Natural killer cell (primary cell): Measurements from ENCODE around the gene HNRNPC. TPM values are rescaled to one million over a fixed set of nuclear protein-coding genes. Genes with fewer than 3 reads are reported as not detected.

Experiments used
- ATAC-seq, 3 donors: fragments of 150-1000 bp in 2 of 3; fragments of 200-7000 bp in 1 of 3; cut with Tn5 transposase; 1 replicate in 1 of 3; 2 replicates in 2 of 3; pipeline ENCODE4 v1.10.0; 2021; ENCODE audit warnings: mild to moderate bottlenecking in 2 of 3, moderate library complexity in 2 of 3
- DNase-seq, 2 donors: peaks; one replicate each; pipeline versions ENCODE4 v3.0.0 to v3.0.0-alpha.2; 2013 to 2021; ENCODE audit warnings: mixed read lengths in 1 of 2
- H3K27ac ChIP-seq: one replicate; pipeline ENCODE4 v1.5.1; 2013; ENCODE audit warnings: mild to moderate bottlenecking, low read length
- H3K27me3 ChIP-seq: one replicate; pipeline ENCODE4 v1.6.1; 2013; ENCODE audit warnings: low read length; ENCODE audit not compliant: control insufficient read depth, insufficient read depth
- H3K36me3 ChIP-seq: one replicate; pipeline ENCODE4 v1.6.1; 2013; ENCODE audit warnings: low read length; ENCODE audit not compliant: control insufficient read depth, insufficient read depth
- H3K4me1 ChIP-seq: one replicate; pipeline ENCODE4 v1.6.1; 2013; ENCODE audit warnings: low read length; ENCODE audit not compliant: control insufficient read depth, insufficient read depth
- H3K4me3 ChIP-seq: one replicate; pipeline ENCODE4 v1.5.1; 2013; ENCODE audit warnings: low read length
- H3K9me3 ChIP-seq: one replicate; pipeline ENCODE4 v1.6.1; 2013; ENCODE audit warnings: low read length; ENCODE audit not compliant: control insufficient read depth, insufficient read depth
- H3K27ac Mint-ChIP-seq, 2 donors: one replicate each; pipeline ENCODE4 v1.8.0; 2022; ENCODE audit warnings: mild to moderate bottlenecking in 2 of 2, mixed read lengths in 2 of 2, moderate library complexity in 1 of 2
- H3K27me3 Mint-ChIP-seq, 2 donors: one replicate each; pipeline ENCODE4 v1.8.0; 2022; ENCODE audit warnings: low read depth in 2 of 2, mixed read lengths in 2 of 2
- H3K36me3 Mint-ChIP-seq: one replicate; pipeline ENCODE4 v1.8.0; 2022; ENCODE audit warnings: mixed read lengths
- H3K4me1 Mint-ChIP-seq, 2 donors: one replicate each; pipeline ENCODE4 v1.8.0; 2022; ENCODE audit warnings: mixed read lengths in 2 of 2
- H3K4me3 Mint-ChIP-seq: one replicate; pipeline ENCODE4 v1.8.0; 2022; ENCODE audit warnings: mild to moderate bottlenecking, moderate library complexity, mixed read lengths
- H3K9me3 Mint-ChIP-seq, 2 donors: one replicate each; pipeline ENCODE4 v1.8.0; 2022; ENCODE audit warnings: mixed read lengths in 2 of 2
- CTCF ChIP-seq: fragments of 200-600 bp; IDR thresholded peaks from one replicate; pipeline ENCODE4 v1.8.0; 2022; ENCODE audit warnings: antibody characterized with exemption
- WGBS: methylation state at CpG from one replicate; pipeline ENCODE4 v1.1.7; 2013; ENCODE audit warnings: missing lambda C conversion rate; ENCODE audit not compliant: insufficient coverage; 5-methylcytosine and 5-hydroxymethylcytosine counted together
- intact Hi-C: fragments of 100-400 bp; cut with micrococcal nuclease; formaldehyde crosslinking; loops from one replicate; pipeline ENCODE4 v1.14.2; 2022
- total RNA-seq, 4 donors: library from RNA; stranded (reverse); fragments of 120-200 nt in 1 of 4; gene quantifications; one replicate each; pipeline versions ENCODE4 v1.2.3 to v1.2.4, GENCODE V29; 2013 to 2022

HNRNPC gene
- total RNA-seq, 3 donors from 2014 or later (not counting 1 experiment from before 2014, with no cell fraction given), result 501 to 547 (median 515) TPM

- peaks cover 14% of the 10 kb centered on the region for H3K4me1 ChIP-seq
- no peak for TF ChIP-seq CTCF
- no peaks in the 10 kb centered on the region for H3K36me3 ChIP-seq
- peak overlapping the region; percentile 78 for H3K4me3 Mint-ChIP-seq
- WGBS, result 38% methylated on average over 1 of the region's 1 CpG
- H3K27ac ChIP-seq, result no peak overlapping the region
- no peaks in the 10 kb centered on the region for H3K9me3 ChIP-seq
- H3K9me3 Mint-ChIP-seq, result no peaks in the 10 kb centered on the region
- ATAC-seq, result no peak
- H3K27me3 Mint-ChIP-seq, result no peaks in the 10 kb centered on the region
- H3K27me3 ChIP-seq, result no peaks in the 10 kb centered on the region
- H3K4me3 ChIP-seq, result peak overlapping the region; percentile 25
- intact Hi-C loops, result no loop called here
- H3K27ac Mint-ChIP-seq, result no peak overlapping the region
- no peaks in the 10 kb centered on the region for H3K36me3 Mint-ChIP-seq
- peaks cover 7 to 16% of the 10 kb centered on the region in 2 donors for H3K4me1 Mint-ChIP-seq
- no peak for DNase-seq
Measured at GRCh38 chr14:21192447-21192822, 76.8 kb downstream of the HNRNPC start.

- Mint-ChIP-seq H3K4me1 (peaks cover 6 to 16% of the 10 kb centered on the region in 2 donors), H3K36me3 (no peaks in the 10 kb centered on the region), H3K27me3 (no peaks in the 10 kb centered on the region), H3K27ac (no peak overlapping the region), H3K4me3 (peak overlapping the region; percentile 78), H3K9me3 (no peaks in the 10 kb centered on the region)
- TF ChIP-seq CTCF, result no peak
- Histone ChIP-seq H3K4me1 (peaks cover 14% of the 10 kb centered on the region), H3K27me3 (no peaks in the 10 kb centered on the region), H3K36me3 (no peaks in the 10 kb centered on the region), H3K27ac (no peak overlapping the region), H3K9me3 (no peaks in the 10 kb centered on the region), H3K4me3 (peak overlapping the region; percentile 25)
- WGBS, result 7% methylated on average over 19 of the region's 19 CpGs
- peak; percentile 53 to 79 for DNase-seq
- intact Hi-C loops, result no loop called here
- ATAC-seq, result peak; percentile 84 to 99 (median 99)
Measured at GRCh38 chr14:21191809-21192446, 77.3 kb downstream of the HNRNPC start.

- Mint-ChIP-seq H3K9me3 (no peaks in the 10 kb centered on the region), H3K27ac (no peak overlapping the region), H3K4me3 (peak overlapping the region; percentile 78), H3K27me3 (no peaks in the 10 kb centered on the region), H3K36me3 (no peaks in the 10 kb centered on the region), H3K4me1 (peaks cover 6 to 16% of the 10 kb centered on the region in 2 donors)
- Histone ChIP-seq H3K27ac (no peak overlapping the region), H3K36me3 (no peaks in the 10 kb centered on the region), H3K9me3 (no peaks in the 10 kb centered on the region), H3K4me3 (no peak overlapping the region), H3K4me1 (peaks cover 14% of the 10 kb centered on the region), H3K27me3 (no peaks in the 10 kb centered on the region)
- intact Hi-C loops, result no loop called here
- 95% methylated on average over 7 of the region's 7 CpGs for WGBS
- no peak for TF ChIP-seq CTCF
- ATAC-seq, result no peak
- DNase-seq, result no peak
Measured at GRCh38 chr14:21191261-21191808, 77.9 kb downstream of the HNRNPC start.
